HG02852 (cell line): ENCODE results near the gene LRRC1.
A peak's percentile ranks its signal among the peaks of the same experiment; 100 is the strongest.

ENCODE experiments used
- ATAC-seq: cut with Tn5 transposase; IDR thresholded peaks from one replicate; pipeline ENCODE4 v1.9.1; 2021; ENCODE audit warnings: mild to moderate bottlenecking, moderate library complexity; ENCODE audit not compliant: unreplicated experiment

Gene LRRC1

DNA sequence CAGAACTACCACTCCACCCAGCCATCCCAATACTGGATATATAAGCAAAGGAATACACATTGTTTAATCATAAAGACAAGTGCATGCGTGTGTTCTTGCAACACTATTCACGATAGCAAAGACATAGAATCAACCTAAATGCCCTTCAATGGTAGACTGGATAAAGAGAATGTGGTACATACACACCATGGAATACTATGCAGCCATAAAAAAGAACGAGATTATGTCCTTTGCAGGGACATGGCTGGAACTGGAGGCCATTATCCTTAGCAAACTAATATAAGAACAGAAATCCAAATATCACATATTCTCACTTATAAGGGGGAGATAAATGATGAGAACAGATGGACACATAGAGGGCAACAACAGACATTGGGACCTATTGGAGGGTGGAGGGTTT is 156.6 kb downstream of the LRRC1 start:
- ATAC-seq, result no peak

- peak; percentile 66 for ATAC-seq
These were observed 161.4 kb downstream of the LRRC1 start for GRCh38 chr6:53956068-53956711.

DNA sequence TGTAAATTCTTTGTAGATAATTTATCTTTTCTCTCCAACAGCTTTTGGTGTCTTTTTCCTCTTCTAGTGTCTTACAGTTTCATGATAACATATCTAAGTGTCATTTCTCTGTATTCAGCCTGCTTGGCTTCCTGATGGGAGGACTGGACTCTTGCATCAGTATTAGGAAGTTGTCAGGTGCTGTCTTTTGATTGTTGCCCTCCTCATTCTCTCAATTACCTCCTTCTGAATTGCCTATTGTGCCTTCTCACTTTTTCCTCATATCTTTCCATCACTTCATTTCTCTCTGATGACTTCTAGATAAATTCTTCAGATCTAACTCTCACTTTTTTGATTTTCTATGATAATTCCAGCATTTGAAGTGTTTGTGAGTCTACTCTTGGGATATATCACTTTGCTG is 162.0 kb downstream of the LRRC1 start:
- ATAC-seq, result no peak

DNA sequence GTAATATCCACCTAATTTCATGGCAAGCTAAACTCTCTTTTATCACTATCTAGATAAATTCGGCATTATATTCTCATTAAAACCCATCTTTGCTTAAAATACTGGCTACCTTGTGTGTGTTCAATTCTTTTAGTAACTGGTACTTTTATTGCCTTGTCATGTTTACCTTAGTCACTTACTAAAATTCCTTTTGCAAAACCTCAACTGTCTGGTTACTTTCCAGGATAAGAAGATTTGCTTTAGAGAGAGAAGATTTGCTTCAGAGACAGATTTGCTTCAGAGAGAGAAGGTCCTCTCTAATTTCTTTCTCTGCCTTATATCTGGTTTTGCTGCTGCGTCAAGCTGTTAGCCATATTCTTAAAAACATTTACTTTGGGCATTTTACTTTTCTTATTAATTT is 164.9 kb downstream of the LRRC1 start:
- no peak for ATAC-seq

DNA sequence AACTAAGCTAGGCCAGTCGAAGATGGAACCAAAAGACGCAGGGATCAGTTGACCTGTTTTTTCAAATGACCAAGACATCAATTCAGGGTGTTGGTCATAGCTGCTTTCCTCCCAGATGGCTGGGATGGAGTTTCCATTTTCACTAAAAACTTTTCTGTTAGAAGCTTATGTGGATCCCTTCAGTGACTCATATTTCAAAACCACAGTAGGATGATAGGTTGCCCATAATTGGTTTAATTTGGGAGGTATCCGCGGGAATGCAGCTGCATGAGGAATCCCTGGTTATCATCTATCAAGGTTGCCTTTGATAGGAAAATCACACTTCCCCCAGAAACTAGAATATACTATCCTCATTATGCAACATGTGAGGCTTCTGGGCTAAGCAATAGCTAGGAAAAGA is 165.5 kb downstream of the LRRC1 start:
- ATAC-seq, result no peak

DNA sequence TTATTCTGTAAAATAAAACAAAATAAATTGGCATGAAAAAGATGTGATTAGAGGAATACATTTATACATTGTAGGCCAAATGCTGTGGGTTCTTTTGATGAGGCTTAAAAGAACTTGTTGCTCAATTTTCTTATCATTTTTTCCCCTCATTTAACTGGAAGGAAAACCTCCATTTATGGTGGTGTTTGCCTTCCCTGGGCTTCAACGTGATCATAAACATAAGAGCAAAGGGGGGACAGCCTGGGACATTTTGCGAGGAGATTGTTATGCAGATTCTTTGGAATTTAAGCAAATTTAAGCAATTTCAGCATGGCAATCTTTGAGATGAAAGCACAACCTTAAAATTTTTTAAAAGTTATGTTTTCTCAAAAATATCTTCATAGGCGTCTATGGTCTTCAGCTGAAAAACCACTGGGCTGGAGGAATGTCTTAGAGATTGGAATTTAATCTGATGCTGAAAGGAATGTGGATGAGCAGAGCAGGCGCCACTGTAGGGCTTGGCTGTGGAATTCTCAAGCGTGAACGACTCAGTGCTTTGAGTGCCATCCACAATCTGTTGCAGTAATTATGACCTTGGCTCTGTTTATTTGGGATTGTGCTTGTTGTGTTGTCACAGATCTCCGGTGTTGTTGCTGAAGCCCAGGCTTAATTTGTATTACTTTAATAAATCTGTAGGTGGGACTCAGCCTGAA is 167.0 kb downstream of the LRRC1 start:
- no peak for ATAC-seq

- no peak for ATAC-seq
These were observed 167.8 kb downstream of the LRRC1 start for GRCh38 chr6:53962646-53963045.

DNA sequence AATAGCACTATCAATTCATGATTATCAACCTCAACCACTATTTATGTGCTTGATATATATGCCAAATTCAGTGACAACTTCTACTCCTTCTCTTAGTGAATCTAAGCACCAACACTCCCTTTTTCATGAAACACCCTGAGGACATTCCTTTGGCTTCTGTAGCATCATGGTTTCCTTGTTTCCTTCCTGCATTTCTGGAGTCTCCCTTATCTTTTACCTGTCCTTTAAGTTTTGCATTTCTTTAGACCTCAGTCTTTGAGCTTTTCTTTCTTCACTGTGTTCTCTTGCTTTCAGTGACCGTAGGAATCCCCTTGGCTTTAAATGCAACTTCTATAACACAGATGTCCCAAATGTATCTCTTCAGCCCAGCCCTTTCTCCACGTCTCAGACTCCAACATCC is 172.6 kb downstream of the LRRC1 start:
- no peak for ATAC-seq
